Suppressor macrophage (primary cell): Measurements from ENCODE around the gene CSGALNACT2.
"Not testable (repeated sequence)": the region's sequence is repeated elsewhere in the genome, so short reads cannot be mapped to it uniquely, and the experiment has no call there.

ENCODE experiments used
- DNase-seq, 4 experiments: peaks; one replicate each; pipeline ENCODE4 v3.0.0-alpha.2; 2020 to 2022
- total RNA-seq, 17 experiments: gene quantifications; one replicate each; lab custom pipeline; 2026; ENCODE audit warnings: mixed read lengths in 6 of 17, inconsistent platforms in 3 of 17; lab: John Stamatoyannopoulos, UW

Gene CSGALNACT2
- 17.3 to 196 (median 121) reads per million in 17 experiments for total RNA-seq

- peak; percentile 91 to 97 (median 94) for DNase-seq
These were observed at the start of gene CSGALNACT2 for GRCh38 chr10:43138021-43138756. Gene CSGALNACT2 (plus strand): TSS chr10:43138445. CDS start chr10:43155150, 16,705 bp downstream.

DNA sequence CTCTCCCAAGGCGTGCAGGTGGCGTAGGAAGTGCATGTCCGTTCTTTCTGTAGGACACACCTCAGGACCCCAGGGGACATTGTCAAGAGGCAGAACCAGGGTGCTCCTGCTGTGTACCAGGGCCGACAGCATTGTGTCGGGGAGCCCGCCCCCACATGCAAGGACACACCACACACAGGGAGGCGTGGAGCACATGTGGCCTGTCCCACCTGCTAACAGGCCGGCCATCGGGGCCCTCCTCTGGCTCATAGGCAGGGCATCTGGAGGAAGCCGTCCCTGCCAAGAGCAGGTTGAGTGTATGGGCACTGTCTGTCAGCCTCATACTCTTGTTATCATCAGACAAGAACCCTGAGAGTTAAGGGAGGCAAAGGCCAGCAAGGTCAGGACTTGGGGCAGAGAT, 48.7 kb upstream of the CSGALNACT2 start:
- no peak for DNase-seq

DNA sequence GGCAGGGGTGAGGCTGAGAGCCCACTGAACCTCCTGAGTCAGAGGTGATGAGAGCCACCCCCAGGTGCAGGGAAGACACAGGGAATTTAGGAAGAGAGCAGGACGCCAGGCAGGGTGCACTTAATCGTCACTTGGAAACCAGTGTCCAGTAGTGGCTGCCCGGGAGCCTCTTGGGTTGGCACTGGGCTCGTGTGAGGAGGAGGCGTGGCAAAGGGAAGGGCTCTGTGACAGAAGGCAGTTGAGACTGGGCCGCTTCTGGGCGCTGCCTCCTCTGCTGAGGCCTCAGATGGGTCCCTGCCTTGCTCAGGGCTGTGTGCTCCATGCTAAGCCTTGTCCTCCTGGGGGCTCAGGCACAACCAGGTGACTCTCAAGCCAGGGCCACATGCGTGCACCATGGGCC, 48.1 kb upstream of the CSGALNACT2 start:
- DNase-seq, result no peak

- DNase-seq, result no peak
These were observed 47.6 kb upstream of the CSGALNACT2 start for GRCh38 chr10:43090664-43091063.

DNA sequence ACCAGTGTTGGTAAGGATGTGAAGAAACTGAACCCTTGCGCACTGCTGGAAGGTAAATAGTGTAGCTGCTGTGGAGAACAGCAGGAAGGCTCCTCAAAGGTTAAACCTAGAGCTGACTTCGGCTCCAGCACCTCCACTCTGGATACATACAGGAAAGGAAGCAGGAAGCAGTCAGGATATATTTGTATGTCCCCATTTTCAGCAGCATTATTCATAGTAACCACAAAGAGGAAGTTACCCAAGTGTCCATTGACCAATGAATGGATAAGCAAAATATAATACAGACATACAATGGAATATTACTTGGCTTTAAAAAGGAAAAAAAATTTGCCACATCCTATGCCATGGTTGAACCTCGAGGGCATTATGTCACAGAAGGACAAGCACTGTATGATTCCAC, 46.4 kb upstream of the CSGALNACT2 start:
- DNase-seq, result peak; percentile 30 to 85 (median 65)

DNA sequence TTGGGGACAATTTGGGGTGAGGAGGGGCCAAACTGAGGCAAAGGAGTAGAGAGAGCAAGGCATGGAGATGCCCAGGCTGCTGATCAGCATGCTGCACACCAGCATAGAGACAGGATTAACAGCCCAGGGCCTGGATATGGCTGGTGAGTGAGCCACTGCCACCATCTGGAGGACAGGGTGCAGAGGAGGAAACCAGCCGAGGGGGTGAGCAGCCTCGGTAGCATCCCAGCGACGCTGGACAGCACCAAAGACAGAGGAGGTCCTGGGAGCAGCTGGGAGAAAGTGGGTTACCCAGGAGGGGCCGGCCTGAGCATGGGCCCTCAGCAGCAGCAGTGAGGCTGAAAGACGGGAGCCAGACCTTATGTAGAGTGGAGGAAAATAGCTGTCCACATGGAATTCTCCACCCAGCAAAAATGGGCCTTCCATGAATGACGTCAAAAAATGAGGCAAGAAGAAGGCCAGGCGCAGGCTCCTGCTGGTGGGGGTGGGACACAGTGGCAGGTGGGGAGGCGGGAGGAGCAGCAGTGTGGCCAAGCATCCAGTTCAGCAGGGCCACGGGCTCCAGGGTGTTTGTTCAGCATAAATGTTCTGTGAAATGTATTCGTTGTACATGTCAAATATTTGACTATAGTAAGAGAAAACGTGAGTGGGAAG, 44.7 kb upstream of the CSGALNACT2 start:
- peak in 3 of 4 experiments; percentile 44 to 65 (median 59) for DNase-seq

DNA sequence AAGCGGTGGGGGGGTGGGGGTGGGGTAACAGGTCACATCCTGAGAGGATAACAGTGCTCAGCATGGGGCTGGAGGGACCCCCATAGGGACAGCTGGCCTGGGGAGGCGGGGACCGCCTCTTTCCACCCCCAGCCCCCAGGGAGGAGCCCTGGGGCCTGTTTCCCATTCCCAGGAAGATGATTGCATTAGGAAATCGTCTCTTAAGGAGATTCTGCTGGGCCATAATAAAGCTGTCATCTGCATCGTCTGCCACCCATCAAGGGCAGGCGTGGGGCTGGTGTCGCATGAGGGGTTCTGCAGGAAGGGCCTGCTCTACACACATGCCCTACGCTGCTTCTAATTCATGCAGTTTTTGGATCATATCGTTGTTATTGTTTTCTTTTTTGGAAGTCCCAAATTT, 44.2 kb upstream of the CSGALNACT2 start:
- DNase-seq, result no peak

- DNase-seq, result not testable (repeated sequence)
These were observed 38.9 kb upstream of the CSGALNACT2 start for GRCh38 chr10:43099339-43099738.

GRCh38 chr10:43099928-43100327, 38.3 kb upstream of the CSGALNACT2 start:
- DNase-seq, result no peak

- no peak for DNase-seq
These were observed 37.9 kb upstream of the CSGALNACT2 start for GRCh38 chr10:43100366-43100765.

GRCh38 chr10:43102063-43102828, 36.0 kb upstream of the CSGALNACT2 start:
- no peak for DNase-seq

GRCh38 chr10:43105102-43105955, 32.9 kb upstream of the CSGALNACT2 start:
- DNase-seq, result peak; percentile 84 to 92 (median 91)

DNA sequence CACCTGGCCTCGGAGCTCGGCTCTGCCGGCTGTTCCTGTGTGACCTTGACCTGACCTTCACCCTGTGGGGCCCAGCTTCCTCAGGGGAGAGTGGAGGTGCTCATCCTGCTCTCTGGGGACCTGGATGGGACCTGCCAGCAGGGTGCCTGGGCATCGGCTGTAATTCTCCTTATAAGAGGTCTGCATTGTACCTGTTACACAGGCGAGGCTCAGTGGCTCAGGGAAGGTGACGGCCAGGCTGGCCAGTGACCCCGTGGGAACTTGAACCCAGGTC, 32.4 kb upstream of the CSGALNACT2 start:
- no peak for DNase-seq

DNA sequence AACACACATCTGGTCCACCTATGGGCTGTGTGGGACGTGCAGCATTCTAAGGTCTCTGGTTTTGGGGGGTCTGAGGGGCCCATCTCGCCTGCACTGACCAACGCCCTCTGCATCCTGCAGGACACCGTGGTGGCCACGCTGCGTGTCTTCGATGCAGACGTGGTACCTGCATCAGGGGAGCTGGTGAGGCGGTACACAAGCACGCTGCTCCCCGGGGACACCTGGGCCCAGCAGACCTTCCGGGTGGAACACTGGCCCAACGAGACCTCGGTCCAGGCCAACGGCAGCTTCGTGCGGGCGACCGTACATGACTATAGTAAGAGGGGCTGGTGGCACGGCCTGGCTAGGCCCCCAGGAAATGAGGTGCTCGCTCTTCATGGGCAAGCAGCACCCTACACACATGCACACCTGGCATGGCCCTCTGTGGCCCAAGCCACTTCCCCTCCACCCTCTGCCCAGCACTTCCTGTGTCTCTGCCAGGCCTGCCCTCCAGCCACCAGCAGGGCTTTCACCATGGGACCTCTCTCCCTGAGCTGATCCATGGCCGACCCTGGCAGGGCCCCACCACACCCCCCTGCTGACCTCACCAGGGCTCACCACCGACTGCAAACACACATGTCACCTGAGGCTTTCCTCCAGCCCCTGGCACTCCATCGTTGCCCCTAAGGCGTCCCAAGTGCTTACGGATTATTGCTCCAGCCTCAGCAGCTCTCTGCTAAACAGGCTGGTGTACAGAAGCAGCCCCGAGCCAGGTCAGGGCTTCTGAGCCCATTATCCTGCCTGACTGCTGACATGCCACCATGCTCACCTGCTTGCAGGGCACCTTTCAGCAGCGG, 31.8 kb upstream of the CSGALNACT2 start:
- peak in 2 of 4 experiments; percentile 17 to 38 for DNase-seq

GRCh38 chr10:43108951-43109350, 29.3 kb upstream of the CSGALNACT2 start:
- no peak for DNase-seq

DNA sequence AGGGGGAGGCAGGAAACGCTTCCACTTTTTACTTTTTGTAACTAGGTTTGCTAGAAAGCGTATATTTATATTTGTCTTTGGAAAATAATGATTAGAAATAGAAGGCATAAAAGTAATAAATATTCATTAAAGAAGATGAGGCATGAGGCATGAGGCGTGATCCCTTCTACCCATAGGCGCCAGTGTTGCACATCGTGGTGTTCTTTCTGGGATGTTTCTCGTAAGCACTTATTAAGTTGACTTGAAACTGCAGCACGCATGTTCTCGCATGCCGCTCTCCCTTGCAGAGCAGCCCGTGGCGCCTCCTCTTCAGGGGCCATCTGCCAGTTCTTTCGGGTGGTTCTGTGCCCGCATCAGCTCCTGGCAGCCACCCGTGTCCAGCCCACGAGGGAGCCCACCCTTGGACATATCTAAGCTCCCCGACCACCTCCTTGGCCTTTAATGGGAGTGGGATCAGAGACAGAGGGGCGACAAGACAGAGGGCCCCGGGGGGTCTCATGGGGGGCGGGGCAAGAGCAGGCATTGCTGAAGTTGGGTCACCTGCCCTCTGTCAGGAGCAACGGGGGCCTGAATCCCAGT, 28.5 kb upstream of the CSGALNACT2 start:
- DNase-seq, result no peak

DNA sequence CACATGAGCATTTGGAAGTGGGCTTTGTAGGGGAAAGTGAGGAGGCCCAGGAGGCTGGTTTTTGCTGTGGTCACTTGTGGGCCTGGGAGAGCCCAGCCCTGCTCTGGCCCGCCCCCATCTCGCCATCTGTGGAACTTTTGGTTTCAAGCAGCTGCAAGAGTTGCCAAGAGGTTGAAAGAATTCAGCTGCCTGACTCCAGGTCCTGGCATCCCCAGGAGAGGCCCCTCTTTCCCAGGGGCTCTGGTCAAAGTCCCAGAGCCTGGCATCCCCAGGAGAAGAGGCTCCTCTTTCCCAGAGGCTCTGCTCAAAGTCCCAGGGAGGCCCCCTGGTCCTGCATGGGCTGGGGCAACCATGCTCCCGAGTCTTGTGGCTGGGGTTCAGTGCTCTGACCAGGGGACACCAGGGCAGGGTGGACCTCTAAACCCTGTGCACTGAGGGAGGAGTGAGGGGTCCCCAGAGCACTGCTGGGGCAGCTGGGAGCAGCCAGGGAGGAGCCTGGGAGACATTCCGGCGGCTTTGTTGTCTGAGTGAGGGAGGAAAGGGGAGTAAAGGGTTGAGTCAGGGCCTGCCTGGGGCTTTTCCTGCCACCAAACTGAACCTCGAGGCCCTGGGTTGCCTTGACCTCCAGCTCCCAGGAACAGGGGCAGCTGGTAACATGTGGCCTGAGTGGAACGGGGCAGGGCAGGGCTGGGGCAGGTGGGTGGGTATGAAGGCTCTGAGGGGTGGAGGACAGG, 27.7 kb upstream of the CSGALNACT2 start:
- peak; percentile 36 to 66 (median 53) for DNase-seq

DNA sequence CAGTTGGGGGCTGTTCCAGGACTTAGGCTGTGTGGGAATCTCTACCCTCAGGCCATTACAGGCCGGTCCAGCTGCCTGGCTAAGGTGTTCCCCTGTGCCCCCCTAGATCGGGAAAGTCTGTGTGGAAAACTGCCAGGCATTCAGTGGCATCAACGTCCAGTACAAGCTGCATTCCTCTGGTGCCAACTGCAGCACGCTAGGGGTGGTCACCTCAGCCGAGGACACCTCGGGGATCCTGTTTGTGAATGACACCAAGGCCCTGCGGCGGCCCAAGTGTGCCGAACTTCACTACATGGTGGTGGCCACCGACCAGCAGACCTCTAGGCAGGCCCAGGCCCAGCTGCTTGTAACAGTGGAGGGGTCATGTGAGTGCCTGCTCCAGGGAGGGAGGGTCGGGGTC, 27.1 kb upstream of the CSGALNACT2 start:
- no peak for DNase-seq

GRCh38 chr10:43111921-43112607, 26.2 kb upstream of the CSGALNACT2 start:
- DNase-seq, result no peak

DNA sequence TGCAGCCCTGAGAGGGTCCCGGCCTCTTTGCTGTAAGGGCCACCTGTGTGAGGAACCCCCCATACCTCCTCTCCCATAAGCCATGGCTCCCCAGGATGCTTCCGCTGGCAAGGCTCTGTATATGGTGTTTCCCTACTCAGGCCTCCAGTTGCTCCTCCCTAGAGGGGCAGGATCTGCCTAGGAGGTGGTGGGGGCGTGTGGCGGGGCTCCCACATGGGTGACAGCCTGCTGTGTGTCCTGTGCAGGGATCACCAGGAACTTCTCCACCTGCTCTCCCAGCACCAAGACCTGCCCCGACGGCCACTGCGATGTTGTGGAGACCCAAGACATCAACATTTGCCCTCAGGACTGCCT, 25.7 kb upstream of the CSGALNACT2 start:
- DNase-seq, result no peak
